HG02885 (cell line): ENCODE data around the gene ST8SIA5.

ENCODE experiments used
- ATAC-seq: cut with Tn5 transposase; IDR thresholded peaks from one replicate; pipeline ENCODE4 v1.9.1; 2021; ENCODE audit warnings: mild to moderate bottlenecking; ENCODE audit not compliant: unreplicated experiment, poor library complexity

The ST8SIA5 gene

GRCh38 chr18:46678041-46678440 is 78.8 kb downstream of the ST8SIA5 start:
- no peak for ATAC-seq

- no peak for ATAC-seq
Measured at GRCh38 chr18:46677611-46678010, 79.2 kb downstream of the ST8SIA5 start.

GRCh38 chr18:46676182-46676835 is 80.5 kb downstream of the ST8SIA5 start:
- ATAC-seq = no peak

GRCh38 chr18:46675112-46675511 is 81.7 kb downstream of the ST8SIA5 start:
- ATAC-seq = no peak

GRCh38 chr18:46672062-46672970 is 84.5 kb downstream of the ST8SIA5 start:
- ATAC-seq = no peak

- no peak for ATAC-seq
Measured at GRCh38 chr18:46668694-46669093, 88.2 kb downstream of the ST8SIA5 start.

GRCh38 chr18:46668135-46668534 is 88.7 kb downstream of the ST8SIA5 start:
- ATAC-seq = no peak

GRCh38 chr18:46663539-46663938 is 93.3 kb downstream of the ST8SIA5 start:
- no peak for ATAC-seq

- no peak for ATAC-seq
Measured at GRCh38 chr18:46660957-46661749, 95.7 kb downstream of the ST8SIA5 start.

GRCh38 chr18:46659484-46659883 is 97.4 kb downstream of the ST8SIA5 start:
- no peak for ATAC-seq

GRCh38 chr18:46657115-46657955 is 99.5 kb downstream of the ST8SIA5 start, which contains the start of gene LOXHD1:
Gene LOXHD1 (minus strand): TSS chr18:46657220. CDS start chr18:46657033, 187 bp downstream.
- no peak for ATAC-seq

GRCh38 chr18:46656326-46657114 is 100.3 kb downstream of the ST8SIA5 start:
- ATAC-seq = no peak

GRCh38 chr18:46652372-46652771 is 104.5 kb downstream of the ST8SIA5 start:
- ATAC-seq = no peak

- ATAC-seq = no peak
Measured at GRCh38 chr18:46650681-46651080, 106.2 kb downstream of the ST8SIA5 start.

- no peak for ATAC-seq
Measured at GRCh38 chr18:46649071-46649862, 107.6 kb downstream of the ST8SIA5 start.

- no peak for ATAC-seq
Measured at GRCh38 chr18:46646468-46646867, 110.4 kb downstream of the ST8SIA5 start.

GRCh38 chr18:46642561-46642960 is 114.3 kb downstream of the ST8SIA5 start:
- ATAC-seq = no peak

GRCh38 chr18:46641917-46642316 is 114.9 kb downstream of the ST8SIA5 start:
- ATAC-seq = no peak
